ENCODE results near the gene HBS1L. TPM values are rescaled to one million over a fixed set of nuclear protein-coding genes. Genes with fewer than 3 reads are reported as not detected.

The HBS1L gene
- total and polyA plus RNA-seq, 9 of the 15 experiments (the other 6 are each of a cell fraction or from before 2014, with no cell fraction given), result 101 to 199 (median 145) TPM

DNA sequence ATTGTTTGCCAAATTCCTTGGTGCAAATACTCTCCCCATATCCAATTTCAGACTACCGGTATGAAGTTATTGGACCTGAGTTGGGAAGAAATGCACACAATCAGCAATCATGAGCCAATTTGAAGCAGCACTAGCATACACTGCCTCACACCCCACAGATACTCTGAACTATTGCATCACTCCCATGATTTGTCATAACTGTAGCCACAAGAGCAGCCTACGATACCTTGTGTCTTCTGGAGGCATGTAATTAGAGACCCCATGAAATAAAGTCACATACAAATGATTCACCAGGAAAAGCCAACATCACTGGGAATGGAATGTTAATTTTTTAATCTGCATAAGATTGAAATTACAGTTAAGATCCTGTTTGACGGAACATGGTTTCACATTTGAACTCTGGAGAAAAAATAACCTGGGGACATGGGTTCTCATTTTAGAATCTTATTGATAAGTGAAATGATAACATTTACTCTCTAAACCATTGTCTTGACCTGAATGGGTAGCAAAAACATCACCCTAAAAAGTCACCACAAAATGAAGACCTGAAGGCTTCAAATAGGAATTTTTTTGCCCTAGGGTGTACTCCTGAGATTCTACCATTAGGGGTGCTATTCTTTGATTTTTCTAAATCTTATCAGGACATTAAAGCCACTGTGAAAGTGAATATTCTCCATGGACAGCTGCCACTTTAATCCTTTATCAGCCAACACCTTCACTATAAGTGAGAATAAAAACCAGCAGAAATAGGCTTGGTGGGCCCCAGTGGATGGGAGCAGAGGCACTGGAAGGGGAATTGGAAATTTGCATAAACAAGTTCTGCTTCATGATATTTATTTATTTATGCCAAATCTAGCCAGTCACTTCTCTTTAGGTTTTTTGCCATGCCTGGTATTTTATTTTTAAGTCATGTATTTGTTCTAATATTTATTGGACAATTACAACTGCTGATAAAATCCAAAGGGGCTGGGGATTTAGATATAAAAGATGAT, 34.5 kb upstream of the HBS1L start (continued):
- TF ChIP-seq, protein P1, sequence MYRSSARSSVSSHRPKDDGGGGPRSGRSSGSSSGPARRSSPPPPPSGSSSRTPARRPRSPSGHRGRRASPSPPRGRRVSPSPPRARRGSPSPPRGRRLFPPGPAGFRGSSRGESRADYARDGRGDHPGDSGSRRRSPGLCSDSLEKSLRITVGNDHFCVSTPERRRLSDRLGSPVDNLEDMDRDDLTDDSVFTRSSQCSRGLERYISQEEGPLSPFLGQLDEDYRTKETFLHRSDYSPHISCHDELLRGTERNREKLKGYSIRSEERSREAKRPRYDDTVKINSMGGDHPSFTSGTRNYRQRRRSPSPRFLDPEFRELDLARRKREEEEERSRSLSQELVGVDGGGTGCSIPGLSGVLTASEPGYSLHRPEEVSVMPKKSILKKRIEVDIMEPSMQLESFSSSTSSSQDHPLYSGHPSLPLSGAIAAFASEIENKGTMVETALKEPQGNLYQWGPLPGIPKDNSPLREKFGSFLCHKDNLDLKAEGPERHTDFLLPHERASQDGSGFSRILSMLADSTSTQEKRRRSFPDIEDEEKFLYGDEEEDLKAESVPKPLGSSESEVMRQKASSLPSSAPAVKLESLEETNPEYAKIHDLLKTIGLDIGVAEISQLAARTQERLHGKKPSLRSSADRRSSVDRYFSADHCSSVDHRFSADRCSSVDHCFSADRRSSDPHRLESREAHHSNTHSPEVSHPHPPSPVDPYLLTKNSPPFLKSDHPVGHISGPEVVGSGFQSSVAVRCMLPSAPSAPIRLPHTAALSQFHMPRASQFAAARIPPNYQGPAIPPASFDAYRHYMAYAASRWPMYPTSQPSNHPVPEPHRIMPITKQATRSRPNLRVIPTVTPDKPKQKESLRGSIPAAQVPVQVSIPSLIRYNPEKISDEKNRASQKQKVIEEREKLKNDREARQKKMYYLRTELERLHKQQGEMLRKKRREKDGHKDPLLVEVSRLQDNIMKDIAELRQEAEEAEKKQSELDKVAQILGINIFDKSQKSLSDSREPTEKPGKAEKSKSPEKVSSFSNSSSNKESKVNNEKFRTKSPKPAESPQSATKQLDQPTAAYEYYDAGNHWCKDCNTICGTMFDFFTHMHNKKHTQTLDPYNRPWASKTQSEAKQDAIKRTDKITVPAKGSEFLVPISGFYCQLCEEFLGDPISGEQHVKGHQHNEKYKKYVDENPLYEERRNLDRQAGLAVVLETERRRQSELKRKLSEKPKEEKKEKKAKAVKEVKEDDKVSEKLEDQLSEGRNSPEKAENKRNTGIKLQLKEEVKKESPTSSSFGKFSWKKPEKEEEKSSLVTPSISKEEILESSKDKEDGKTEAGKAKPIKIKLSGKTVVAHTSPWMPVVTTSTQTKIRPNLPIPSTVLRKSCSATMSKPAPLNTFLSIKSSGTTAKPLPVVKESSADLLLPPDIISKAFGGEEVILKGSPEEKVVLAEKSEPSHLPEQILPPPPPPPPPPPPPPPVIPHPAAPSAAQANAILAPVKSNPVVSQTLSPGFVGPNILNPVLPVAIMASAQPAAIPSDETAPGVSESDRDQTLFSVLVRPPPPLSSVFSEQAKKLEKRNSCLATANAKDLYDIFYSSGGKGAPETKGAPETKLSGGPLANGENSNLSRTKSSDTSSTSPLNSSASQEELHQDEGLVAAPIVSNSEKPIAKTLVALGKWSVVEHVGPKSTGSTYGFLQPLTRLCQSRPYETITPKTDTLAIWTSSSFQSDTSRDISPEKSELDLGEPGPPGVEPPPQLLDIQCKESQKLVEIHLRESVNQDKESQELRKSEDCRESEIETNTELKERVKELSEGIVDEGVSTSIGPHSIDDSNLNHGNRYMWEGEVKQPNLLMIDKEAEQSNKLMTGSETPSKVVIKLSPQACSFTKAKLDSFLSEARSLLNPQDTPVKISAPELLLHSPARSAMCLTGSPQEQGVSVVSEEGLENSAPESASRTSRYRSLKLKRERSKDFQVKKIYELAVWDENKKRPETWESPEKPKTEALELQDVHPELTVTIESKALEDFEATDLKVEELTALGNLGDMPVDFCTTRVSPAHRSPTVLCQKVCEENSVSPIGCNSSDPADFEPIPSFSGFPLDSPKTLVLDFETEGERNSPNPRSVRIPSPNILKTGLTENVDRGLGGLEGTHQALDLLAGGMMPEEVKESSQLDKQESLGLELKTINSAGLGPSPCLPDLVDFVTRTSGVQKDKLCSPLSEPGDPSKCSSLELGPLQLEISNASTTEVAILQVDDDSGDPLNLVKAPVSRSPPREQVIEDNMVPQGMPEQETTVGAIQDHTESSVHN (IDR thresholded peaks at IDR 0.05; ENCODE audit: borderline replicate concordance in 1 of 2, low read depth in 1 of 2), result peak in 1 of 2 experiments; percentile 45; a peak in 1 of 4 replicates
- TF ChIP-seq FUS (optimal IDR thresholded peaks at IDR 0.05; ENCODE audit: low read depth, low read length) (no peak), STAG1 (CRISPR knock-in tag; IDR thresholded peaks at IDR 0.05; ENCODE audit: borderline replicate concordance) (no peak), BCL6 (CRISPR knock-in tag; IDR thresholded peaks at IDR 0.05) (no peak), SRSF9 (IDR thresholded peaks at IDR 0.05; ENCODE audit: borderline replicate concordance, low read depth, low read length) (no peak), KHSRP (IDR thresholded peaks at IDR 0.05) (no peak)
- TF ChIP-seq, protein P2, sequence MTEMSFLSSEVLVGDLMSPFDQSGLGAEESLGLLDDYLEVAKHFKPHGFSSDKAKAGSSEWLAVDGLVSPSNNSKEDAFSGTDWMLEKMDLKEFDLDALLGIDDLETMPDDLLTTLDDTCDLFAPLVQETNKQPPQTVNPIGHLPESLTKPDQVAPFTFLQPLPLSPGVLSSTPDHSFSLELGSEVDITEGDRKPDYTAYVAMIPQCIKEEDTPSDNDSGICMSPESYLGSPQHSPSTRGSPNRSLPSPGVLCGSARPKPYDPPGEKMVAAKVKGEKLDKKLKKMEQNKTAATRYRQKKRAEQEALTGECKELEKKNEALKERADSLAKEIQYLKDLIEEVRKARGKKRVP (CRISPR knock-in tag; IDR thresholded peaks at IDR 0.05), result peak; percentile 92
- TF ChIP-seq, protein P3, sequence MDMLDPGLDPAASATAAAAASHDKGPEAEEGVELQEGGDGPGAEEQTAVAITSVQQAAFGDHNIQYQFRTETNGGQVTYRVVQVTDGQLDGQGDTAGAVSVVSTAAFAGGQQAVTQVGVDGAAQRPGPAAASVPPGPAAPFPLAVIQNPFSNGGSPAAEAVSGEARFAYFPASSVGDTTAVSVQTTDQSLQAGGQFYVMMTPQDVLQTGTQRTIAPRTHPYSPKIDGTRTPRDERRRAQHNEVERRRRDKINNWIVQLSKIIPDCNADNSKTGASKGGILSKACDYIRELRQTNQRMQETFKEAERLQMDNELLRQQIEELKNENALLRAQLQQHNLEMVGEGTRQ (CRISPR knock-in tag; IDR thresholded peaks at IDR 0.05), result no peak
- TF ChIP-seq, protein P4, sequence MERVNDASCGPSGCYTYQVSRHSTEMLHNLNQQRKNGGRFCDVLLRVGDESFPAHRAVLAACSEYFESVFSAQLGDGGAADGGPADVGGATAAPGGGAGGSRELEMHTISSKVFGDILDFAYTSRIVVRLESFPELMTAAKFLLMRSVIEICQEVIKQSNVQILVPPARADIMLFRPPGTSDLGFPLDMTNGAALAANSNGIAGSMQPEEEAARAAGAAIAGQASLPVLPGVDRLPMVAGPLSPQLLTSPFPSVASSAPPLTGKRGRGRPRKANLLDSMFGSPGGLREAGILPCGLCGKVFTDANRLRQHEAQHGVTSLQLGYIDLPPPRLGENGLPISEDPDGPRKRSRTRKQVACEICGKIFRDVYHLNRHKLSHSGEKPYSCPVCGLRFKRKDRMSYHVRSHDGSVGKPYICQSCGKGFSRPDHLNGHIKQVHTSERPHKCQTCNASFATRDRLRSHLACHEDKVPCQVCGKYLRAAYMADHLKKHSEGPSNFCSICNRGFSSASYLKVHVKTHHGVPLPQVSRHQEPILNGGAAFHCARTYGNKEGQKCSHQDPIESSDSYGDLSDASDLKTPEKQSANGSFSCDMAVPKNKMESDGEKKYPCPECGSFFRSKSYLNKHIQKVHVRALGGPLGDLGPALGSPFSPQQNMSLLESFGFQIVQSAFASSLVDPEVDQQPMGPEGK (CRISPR knock-in tag; IDR thresholded peaks at IDR 0.05; ENCODE audit: borderline replicate concordance), result peak; percentile 53; the same call in 1 of the 2 replicates
